C1 segment of cervical spinal cord (tissue), 14 donors: ENCODE measurements around the gene YWHAQ.
A peak's percentile ranks its signal among the peaks of the same experiment; 100 is the strongest.
"Not testable (repeated sequence)": the region's sequence is repeated elsewhere in the genome, so short reads cannot be mapped to it uniquely, and the experiment has no call there.

Experiments
- DNase-seq, 14 donors: peaks; one replicate each; lab custom pipeline; 2025; lab: John Stamatoyannopoulos, UW

Gene YWHAQ

GRCh38 chr2:9631878-9632700, 1.3 kb upstream of the YWHAQ start:
- DNase-seq, result peak in 1 of 14 donors; percentile 53

GRCh38 chr2:9631553-9631819, 689 bp upstream of the YWHAQ start:
- no peak for DNase-seq

GRCh38 chr2:9630117-9630735, 571 bp downstream of the YWHAQ start:
- peak in 10 of 14 donors; percentile 59 to 92 (median 74) for DNase-seq

- no peak for DNase-seq
These were observed 1.3 kb downstream of the YWHAQ start for GRCh38 chr2:9629222-9630116.

- DNase-seq, result no peak
These were observed 3.5 kb downstream of the YWHAQ start for GRCh38 chr2:9627310-9627709.

- DNase-seq, result no peak
These were observed 7.6 kb downstream of the YWHAQ start for GRCh38 chr2:9623151-9623550.

DNA sequence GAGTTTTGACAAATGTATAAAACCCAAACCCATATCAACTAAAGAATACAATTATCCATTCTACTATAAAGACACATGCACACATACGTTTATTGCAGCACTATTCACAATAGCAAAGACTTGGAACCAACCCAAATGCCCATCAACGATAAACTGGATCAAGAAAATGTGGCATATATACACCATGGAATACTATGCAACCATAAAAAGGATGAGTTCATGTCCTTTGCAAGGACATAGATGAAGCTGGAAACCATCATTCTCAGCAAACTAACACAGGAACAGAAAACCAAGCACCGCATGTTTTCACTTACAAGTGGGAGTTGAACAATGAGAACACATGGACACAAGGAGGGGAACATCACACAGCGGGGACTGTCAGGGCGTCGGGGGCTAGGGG, 9.1 kb downstream of the YWHAQ start:
- not testable (repeated sequence) for DNase-seq

GRCh38 chr2:9618410-9618809, 12.4 kb downstream of the YWHAQ start:
- DNase-seq, result no peak

GRCh38 chr2:9617749-9618148, 13.0 kb downstream of the YWHAQ start:
- DNase-seq, result no peak

- DNase-seq, result no peak
These were observed 13.5 kb downstream of the YWHAQ start for GRCh38 chr2:9617296-9617695.

DNA sequence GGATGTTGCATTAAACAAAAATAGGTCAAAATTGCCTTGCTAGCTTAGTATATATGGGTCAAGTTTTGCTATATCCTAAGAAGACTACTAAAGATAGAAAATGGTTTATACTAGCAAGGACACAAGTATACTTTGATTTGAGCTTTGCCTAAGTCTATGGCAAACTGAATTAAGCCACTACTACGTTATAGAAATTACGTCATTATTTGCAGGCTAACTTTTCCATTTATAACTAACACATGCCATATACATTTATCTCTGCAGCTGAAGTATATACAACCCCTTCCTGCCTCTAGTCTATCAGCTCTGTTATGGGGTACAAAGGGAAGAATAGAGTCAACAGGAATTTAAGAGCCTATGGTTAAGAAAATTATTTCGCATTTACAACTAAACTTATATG, 16.2 kb downstream of the YWHAQ start:
- no peak for DNase-seq

GRCh38 chr2:9613291-9613690, 17.5 kb downstream of the YWHAQ start:
- DNase-seq, result no peak

- not testable (repeated sequence) for DNase-seq
These were observed 19.3 kb downstream of the YWHAQ start for GRCh38 chr2:9611549-9611912.

GRCh38 chr2:9610781-9611548, 19.8 kb downstream of the YWHAQ start:
- DNase-seq, result no peak

DNA sequence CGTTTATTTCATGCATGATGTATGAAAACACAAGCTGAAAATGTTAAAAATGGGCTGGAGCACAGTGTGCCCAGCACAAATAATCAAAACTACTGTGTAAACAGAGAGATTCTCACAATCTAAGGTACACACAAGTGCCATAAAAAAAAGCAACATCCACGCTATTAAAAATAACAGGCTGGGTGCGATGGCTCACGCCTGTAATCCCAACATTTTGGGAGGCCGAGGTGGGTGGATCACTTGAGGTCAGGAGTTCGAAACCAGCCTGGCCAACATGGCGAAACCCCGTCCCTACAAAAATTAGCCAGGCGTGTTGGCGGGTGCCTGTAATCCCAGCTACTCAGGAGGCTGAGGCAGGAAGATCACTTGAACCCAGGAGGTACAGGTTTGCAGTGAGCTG, 22.3 kb downstream of the YWHAQ start:
- not testable (repeated sequence) for DNase-seq

GRCh38 chr2:9602412-9602811, 28.4 kb downstream of the YWHAQ start:
- no peak for DNase-seq

DNA sequence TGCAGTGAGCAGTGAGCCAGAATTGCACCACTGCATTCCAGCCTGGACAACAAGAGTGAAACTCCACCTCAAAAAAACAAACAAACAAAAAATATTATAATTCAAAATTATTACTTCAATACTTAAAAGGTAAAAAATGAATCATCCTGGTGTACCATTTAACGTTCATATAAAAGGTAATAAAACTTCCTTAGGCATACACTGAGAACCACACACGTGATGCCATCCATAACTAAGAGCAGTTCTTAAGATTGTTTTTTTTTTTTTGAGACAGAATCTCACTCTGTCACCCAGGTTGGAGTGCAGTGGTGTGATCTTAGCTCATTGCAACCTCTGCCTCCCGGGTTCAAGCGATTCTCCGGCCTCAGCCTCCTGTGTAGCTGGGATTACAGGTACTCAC, 29.4 kb downstream of the YWHAQ start:
- DNase-seq, result no peak

GRCh38 chr2:9599430-9599829, 31.4 kb downstream of the YWHAQ start:
- DNase-seq, result no peak

- DNase-seq, result no peak
These were observed 34.0 kb downstream of the YWHAQ start for GRCh38 chr2:9596621-9597311.

DNA sequence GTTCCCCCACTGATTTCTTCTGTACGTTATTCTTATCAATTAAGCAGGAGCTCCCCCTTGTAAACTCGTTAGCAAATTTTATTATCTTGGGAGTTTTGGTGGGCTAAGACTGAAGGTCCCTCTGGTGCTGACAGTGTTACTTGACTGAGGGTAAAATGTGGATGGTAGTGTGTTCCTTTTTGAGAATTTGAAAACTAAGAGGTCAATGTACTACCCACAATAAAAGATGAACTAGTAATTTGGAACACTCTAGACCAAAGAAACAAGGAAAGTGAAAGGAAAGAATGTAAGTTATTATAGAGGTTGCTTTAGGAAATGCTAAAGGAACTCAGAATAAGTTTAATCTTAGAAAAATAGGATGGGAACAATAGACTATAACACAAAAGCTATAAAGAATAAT, 35.1 kb downstream of the YWHAQ start:
- no peak for DNase-seq

- peak in 1 of 14 donors; percentile 8 for DNase-seq
These were observed 35.5 kb downstream of the YWHAQ start for GRCh38 chr2:9595256-9595655.
